Fibroblast of upper back skin (primary cell): ENCODE measurements around the gene GTF2A1L.
"Not testable (repeated sequence)": the region's sequence is repeated elsewhere in the genome, so short reads cannot be mapped to it uniquely, and the experiment has no call there.

Source experiments
- DNase-seq: peaks from one replicate; pipeline ENCODE4 v3.0.0-alpha.2; 2013

GTF2A1L gene, protein sequence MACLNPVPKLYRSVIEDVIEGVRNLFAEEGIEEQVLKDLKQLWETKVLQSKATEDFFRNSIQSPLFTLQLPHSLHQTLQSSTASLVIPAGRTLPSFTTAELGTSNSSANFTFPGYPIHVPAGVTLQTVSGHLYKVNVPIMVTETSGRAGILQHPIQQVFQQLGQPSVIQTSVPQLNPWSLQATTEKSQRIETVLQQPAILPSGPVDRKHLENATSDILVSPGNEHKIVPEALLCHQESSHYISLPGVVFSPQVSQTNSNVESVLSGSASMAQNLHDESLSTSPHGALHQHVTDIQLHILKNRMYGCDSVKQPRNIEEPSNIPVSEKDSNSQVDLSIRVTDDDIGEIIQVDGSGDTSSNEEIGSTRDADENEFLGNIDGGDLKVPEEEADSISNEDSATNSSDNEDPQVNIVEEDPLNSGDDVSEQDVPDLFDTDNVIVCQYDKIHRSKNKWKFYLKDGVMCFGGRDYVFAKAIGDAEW

DNA sequence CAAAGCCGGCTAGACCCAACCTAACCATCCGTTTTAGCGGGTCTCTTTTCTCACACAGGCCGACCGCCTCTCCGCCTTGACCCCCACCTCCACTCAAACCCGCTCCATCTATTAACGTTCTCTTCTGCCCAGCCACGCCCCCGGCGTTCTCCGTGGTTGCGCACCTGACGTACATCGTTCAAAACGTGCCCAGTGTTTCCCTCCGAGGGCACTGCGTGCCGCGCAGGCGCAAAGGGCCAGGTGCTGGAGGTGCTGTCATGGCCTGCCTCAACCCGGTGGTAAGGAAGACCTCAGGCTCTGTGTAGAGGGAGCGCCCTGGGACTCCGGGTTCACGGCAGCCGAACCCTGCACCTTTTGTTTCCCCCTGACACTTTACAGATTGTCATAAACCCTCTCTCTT lies at the start of gene GTF2A1L:
TSS of gene GTF2A1L (plus strand) at position 239 of the 400 bp plus-strand sequence. CDS start at position 258, 19 bp downstream.
- no peak for DNase-seq

DNA sequence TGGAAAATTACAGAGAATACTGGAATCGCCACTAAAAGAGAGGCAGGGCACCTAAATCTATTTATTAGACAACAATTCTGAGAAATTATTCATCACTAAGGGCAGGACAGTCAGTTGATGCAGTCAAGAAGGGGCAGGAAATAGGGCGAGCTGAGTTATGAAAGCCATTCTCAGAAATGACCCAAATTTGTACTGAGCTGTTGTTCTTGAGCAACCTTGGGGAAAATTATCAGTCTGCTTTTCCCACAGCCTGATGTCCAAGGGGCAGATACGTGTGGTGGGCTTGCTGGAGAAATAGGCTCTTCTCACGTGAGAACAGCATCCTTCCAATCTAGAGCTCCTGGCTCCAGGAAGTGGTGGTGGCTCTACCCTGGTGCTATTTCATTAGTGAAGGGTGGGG lies 49.1 kb upstream of the GTF2A1L start:
- DNase-seq: no peak

GRCh38 chr2:48569433-48569832 lies 48.2 kb upstream of the GTF2A1L start:
- peak; percentile 18 for DNase-seq

DNA sequence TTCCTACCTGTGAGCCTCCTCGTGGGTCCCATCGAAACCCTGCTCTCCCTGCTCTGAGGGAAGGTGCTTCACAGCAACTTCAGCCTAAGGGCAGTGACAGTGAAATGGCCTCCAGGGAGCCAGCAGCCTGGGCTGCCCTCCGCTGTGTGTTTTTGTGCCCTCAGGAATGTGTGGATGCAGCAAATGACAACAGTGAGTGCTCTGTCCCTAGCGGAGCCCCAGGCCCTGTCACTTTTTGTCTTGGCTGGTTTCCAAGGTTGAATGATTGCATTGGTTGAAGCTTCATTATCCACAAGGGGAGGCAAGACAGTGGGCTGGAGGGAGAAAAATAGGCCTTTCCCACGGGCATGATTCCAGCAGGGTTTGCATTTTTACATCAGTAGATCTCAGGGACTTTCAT lies 44.8 kb upstream of the GTF2A1L start:
- no peak for DNase-seq

DNA sequence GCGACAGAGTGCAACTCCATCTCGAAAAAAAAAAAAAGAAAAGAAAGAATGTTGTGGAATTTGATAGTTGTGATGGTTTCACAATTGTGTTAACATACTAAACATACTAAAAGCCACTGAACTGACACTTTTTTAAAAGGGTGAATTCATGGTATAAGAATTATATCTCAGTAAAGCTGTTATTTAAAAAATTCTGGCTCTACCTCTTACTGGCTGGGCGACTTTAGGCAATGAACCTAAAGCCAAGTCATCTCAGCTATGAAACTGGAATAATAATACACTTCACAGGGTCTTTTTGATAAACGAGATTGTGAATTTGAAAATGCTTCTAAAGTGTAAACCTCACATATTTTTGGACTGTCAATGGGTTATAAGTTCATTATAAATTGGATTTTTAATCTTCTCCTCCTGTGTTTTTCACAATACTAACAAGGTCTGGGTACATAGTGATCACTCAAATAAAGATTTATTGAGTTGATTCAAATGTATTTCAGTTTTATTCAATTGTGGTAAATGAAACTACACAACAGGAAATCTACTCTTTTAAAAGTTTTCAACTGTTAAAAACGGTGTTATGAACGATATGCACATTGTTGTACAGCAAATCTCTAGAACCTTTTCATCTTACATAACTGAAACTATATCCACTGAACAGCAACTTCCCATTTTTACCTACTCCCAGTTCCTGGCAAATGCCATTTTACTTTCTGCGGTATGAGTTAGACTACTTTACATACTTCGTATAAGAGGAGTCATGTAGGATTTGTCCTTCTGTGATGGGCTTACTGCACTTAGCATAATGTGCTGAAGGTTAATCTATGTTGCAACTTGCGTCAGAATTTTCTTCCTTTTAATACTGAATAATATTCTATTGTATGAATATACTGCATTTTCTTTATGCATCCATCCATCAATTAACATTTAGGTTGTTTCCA lies 43.0 kb upstream of the GTF2A1L start:
- DNase-seq: no peak

DNA sequence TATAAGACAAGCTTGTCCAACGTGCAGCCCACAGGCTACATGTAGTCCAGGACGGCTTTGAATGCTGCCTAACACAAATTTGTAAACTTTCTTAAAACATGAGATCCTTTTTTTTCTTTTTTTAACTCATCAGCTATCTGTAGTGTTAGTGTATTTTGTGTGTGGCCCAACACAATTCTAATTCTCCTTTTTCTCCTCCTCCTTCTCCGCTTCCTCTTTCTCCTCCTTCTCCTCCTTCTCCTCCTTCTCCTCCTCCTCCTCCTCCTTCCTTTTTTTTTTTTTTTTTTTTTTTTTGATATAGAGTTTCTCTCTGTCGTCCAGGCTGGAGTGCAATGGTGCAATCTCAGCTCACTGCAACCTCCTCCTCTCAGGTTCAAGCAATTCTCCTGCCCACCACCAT lies 39.3 kb upstream of the GTF2A1L start:
- no peak for DNase-seq

DNA sequence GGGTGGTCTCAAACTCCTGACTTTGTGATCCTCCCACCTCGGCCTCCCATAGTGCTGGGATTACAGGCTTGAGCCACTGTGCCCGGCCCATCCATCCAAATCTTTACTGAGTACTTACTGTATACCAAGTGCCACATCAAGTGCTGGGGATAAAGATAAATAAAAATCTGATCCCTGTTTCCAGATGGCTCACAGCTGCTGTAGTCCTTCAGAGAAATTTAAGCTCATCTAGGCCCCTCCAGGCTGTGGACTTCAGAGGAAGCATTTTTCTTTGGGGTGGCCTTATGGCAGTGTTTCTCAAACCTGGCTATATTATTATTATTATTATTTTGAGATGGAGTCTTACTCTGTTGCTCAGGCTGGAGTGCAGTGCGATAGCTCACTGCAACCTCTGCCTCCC lies 33.7 kb upstream of the GTF2A1L start:
- DNase-seq: no peak

- DNase-seq: no peak
Measured at GRCh38 chr2:48584551-48584950, 33.1 kb upstream of the GTF2A1L start.

DNA sequence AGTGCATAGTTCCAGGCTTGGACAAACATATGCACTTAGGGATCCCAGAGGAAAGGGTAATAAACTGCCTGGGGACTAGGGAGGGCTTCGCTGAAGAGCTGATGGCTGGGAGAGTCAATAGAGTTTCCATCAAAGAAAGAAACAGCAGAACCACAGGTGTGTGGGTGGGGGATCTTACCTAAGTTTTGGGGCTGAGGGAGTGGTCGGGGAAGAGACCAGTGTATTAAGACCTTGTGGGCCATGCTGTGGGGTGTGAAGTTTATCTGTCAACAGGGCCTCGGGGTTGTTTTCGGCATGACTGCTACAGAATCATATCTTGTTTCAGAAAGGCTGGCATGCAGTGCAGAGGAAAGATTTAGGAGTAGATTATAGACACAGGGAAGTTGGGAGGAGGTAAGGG lies 31.2 kb upstream of the GTF2A1L start:
- no peak for DNase-seq

DNA sequence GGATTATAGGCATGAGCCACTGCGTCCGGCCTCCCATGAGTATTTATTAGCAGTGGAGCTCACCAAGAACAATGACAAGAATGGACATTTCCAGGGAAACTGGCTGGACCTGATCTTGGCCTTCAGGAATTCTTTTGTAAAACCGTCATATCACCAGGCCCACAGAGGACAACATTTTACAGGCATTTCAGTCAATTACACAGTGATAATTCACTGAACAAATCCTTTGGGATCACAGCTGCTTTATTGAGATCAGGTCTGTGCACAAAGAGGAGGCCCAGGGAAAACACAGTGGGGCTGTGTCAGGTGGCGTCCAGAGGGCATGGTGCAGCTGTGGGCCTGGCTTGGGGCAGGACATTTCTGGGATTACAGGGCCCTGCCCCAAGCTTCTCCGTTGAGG lies 30.1 kb upstream of the GTF2A1L start:
- DNase-seq: no peak

DNA sequence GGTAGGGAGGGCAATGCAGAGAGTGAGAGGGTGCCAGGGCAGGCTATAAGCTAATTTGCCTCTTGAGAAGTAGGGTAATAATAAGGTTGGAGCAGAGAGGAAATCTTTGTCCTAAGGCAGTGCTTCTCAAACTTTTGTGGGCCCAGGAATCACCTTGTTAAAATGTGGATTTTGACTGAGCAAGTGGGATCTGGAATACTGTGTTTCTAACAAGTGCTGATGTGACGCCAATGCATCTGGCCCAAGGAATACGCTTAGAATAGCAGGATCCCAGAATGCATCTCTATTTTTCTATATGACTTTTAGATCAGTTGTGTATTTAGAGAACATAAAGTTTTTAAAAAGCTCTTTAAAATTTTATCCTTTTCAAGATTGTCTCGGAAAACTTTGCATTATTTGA lies 29.7 kb upstream of the GTF2A1L start:
- DNase-seq: no peak

DNA sequence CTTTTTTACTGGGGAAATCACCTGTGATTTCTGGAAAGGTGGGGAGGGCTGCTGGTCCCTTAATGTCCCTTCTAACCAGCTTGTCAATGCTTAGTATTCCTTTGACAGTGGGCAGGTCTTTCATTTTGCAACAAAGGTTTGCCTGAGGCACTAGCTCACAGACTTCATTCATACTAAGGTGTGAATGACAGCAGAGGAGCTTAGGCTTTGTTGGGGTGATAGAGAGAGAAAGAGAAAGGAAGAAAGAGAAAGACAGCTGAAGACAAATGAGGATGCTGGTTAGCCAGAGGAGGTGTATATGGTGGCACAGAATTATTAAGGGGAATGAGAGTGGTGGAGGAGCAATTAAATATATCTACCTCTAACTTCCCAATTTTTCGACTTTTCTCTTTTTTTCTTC lies 28.9 kb upstream of the GTF2A1L start:
- DNase-seq: no peak

DNA sequence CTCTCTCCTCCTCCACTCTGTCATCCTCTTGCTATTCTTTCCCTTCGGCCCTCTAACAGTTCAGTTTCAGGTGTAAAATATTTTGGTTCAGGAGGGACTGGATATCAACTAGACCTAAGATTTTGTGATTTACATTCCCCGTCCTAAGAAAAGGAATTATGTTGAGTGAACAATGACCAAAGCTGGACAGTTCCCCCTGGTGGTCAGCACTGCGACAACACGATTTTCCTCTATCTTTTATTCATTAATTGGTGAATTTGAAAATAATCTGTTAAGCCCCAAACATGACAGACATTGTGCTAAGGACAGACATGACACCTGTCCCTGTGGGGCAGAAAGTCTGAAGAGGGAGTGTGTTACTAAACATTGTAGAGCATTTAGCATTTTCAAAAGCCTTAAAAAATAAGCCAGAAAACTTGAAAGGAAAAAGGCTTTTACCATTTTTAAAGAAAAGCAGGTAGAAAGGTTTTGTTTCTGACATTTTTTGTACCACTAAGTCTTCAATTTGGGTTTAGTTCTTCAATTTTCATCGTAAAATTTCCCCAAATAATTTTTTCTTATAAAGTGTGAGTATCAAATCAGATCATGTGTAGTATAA lies 28.4 kb upstream of the GTF2A1L start:
- DNase-seq: peak; percentile 45

GRCh38 chr2:48590017-48590416 lies 27.6 kb upstream of the GTF2A1L start:
- DNase-seq: no peak

GRCh38 chr2:48592067-48592466 lies 25.6 kb upstream of the GTF2A1L start:
- DNase-seq: no peak

GRCh38 chr2:48596751-48597150 lies 20.9 kb upstream of the GTF2A1L start:
- DNase-seq: not testable (repeated sequence)

DNA sequence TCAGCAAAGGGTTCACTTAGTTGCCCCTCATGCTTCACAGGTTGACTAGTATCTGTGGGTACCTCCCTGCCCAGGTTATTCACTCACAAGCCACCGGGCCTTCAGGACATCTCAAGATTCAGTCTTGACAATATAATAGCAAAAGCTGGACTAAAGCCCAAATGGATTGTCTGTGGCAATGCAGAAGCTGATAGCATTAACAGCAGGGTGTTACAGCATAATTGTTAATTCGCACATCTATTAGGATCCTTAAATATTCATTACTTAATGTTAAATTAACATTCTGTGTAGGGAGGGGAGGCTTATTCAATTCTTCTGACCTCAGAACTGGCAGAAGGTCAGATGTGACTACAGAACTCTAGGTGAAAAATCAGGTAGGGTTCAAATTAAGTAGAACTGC lies 20.2 kb upstream of the GTF2A1L start:
- DNase-seq: no peak

GRCh38 chr2:48600204-48600813 lies 17.3 kb upstream of the GTF2A1L start:
- peak; percentile 37 for DNase-seq

GRCh38 chr2:48600917-48601316 lies 16.7 kb upstream of the GTF2A1L start:
- peak; percentile 53 for DNase-seq

DNA sequence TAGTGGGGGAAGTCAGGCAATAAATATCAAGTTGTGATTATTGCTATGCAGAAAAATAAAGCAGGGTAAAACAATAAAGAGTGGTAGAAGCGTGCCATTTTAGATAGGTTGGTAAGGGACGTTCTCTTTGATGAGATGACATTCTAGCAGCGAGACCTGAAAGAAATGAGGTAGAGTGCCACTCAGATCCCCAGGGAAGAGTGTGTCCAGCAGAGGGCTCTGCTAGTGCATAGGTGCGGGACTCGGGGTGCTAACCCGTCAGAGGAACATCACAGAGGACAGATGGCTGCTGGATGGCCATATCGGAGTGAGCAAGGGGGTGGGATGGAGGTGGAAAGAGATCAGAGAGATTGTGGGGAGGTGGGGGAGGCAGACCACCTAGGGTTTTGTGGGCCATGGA lies 16.3 kb upstream of the GTF2A1L start:
- no peak for DNase-seq

- no peak for DNase-seq
Measured at GRCh38 chr2:48605482-48606175, 12.0 kb upstream of the GTF2A1L start.

- DNase-seq: no peak
Measured at GRCh38 chr2:48607307-48608014, 10.2 kb upstream of the GTF2A1L start.
